NCI-H1436 treated with DMSO at 0.1 percent for 48 hours (cell line): Measurements from ENCODE around the gene ADIRF.
"Not testable (repeated sequence)": the region's sequence is repeated elsewhere in the genome, so short reads cannot be mapped to it uniquely, and the experiment has no call there.

ENCODE experiments used
- DNase-seq: peaks from one replicate; lab custom pipeline; 2025; lab: John Stamatoyannopoulos, UW

The ADIRF gene

GRCh38 chr10:86960863-86961434, 7.3 kb upstream of the ADIRF start:
- no peak for DNase-seq

- DNase-seq: no peak
Observed at GRCh38 chr10:86961481-86962091, 6.7 kb upstream of the ADIRF start.

GRCh38 chr10:86962136-86962980, 5.9 kb upstream of the ADIRF start:
- no peak for DNase-seq

- DNase-seq: no peak
Observed at GRCh38 chr10:86962981-86963310, 5.3 kb upstream of the ADIRF start.

- DNase-seq: no peak
Observed at GRCh38 chr10:86963341-86963919, 4.9 kb upstream of the ADIRF start.

GRCh38 chr10:86964061-86964846, 4.0 kb upstream of the ADIRF start:
- DNase-seq: no peak

- no peak for DNase-seq
Observed at GRCh38 chr10:86964847-86965190, 3.5 kb upstream of the ADIRF start.

- no peak for DNase-seq
Observed at GRCh38 chr10:86965986-86966654, 2.2 kb upstream of the ADIRF start.

GRCh38 chr10:86967481-86967941, 771 bp upstream of the ADIRF start:
- no peak for DNase-seq

- no peak for DNase-seq
Observed at GRCh38 chr10:86968994-86969355, 693 bp downstream of the ADIRF start.

GRCh38 chr10:86969421-86970041, 1.2 kb downstream of the ADIRF start:
- DNase-seq: no peak

- DNase-seq: no peak
Observed at GRCh38 chr10:86970162-86970981, 2.1 kb downstream of the ADIRF start.

GRCh38 chr10:86970982-86971231, 2.6 kb downstream of the ADIRF start:
- no peak for DNase-seq

- no peak for DNase-seq
Observed at GRCh38 chr10:86971232-86971991, 3.1 kb downstream of the ADIRF start.

- no peak for DNase-seq
Observed at GRCh38 chr10:86972613-86973380, 4.5 kb downstream of the ADIRF start.

GRCh38 chr10:86974484-86974883, 6.2 kb downstream of the ADIRF start:
- DNase-seq: no peak

- DNase-seq: no peak
Observed at GRCh38 chr10:86976362-86977056, 8.2 kb downstream of the ADIRF start.

- not testable (repeated sequence) for DNase-seq
Observed at GRCh38 chr10:86978457-86978856, 10.2 kb downstream of the ADIRF start.
